HepG2 (cell line): ENCODE data around the gene KIF17. TPM values are rescaled to one million over a fixed set of nuclear protein-coding genes. Genes with fewer than 3 reads are reported as not detected.

ENCODE experiments used
- BCLAF1 ChIP-seq: fragments of 450-650 bp; IDR thresholded peaks from 2 replicates; pipeline ENCODE4 v1.6.1; 2017; ENCODE audit warnings: mild to moderate bottlenecking
- CBX1 ChIP-seq: IDR thresholded peaks from one replicate; pipeline ENCODE4 v1.6.1; 2016; ENCODE audit warnings: antibody characterized with exemption, low read depth
- CENPT ChIP-seq: sonication (generic); formaldehyde crosslinking; IDR thresholded peaks from 2 replicates; pipeline ENCODE4 v1.8.0; 2022; ENCODE audit warnings: low read depth, mild to moderate bottlenecking, moderate library complexity, missing genetic modification reagents
- E2F5 ChIP-seq: sonication (generic); formaldehyde crosslinking; conservative IDR thresholded peaks from 2 replicates; pipeline ENCODE4 v1.4.0; 2020; ENCODE audit warnings: missing genetic modification reagents
- ESRRA ChIP-seq: sonication (generic); formaldehyde crosslinking; IDR thresholded peaks from 2 replicates; pipeline ENCODE4 v1.5.1; 2020; ENCODE audit warnings: mild to moderate bottlenecking, low read depth, missing genetic modification reagents
- FOSL2 ChIP-seq: sonication (generic); formaldehyde crosslinking; IDR thresholded peaks from 2 replicates; pipeline ENCODE4 v1.4.0; 2020; ENCODE audit warnings: missing genetic modification reagents
- GLMP ChIP-seq: sonication (generic); formaldehyde crosslinking; IDR thresholded peaks from 2 replicates; pipeline ENCODE4 v1.9.0; 2021; ENCODE audit warnings: missing genetic modification reagents, mild to moderate bottlenecking, borderline replicate concordance
- GTF2F1 ChIP-seq: fragments of 150-350 bp; IDR thresholded peaks from 2 replicates; pipeline ENCODE4 v1.6.1; 2014; ENCODE audit warnings: low read length
- GZF1 ChIP-seq: sonication (generic); formaldehyde crosslinking; IDR thresholded peaks from 2 replicates; pipeline ENCODE4 v1.5.1; 2020; ENCODE audit warnings: mild to moderate bottlenecking, missing genetic modification reagents
- KMT2B ChIP-seq: IDR thresholded peaks from 2 replicates; pipeline ENCODE4 v1.6.1; 2016; ENCODE audit warnings: missing genetic modification reagents, missing compliant biosample characterization
- RNF219 ChIP-seq: sonication (generic); formaldehyde crosslinking; IDR thresholded peaks from 2 replicates; pipeline ENCODE4 v1.5.0; 2020; ENCODE audit warnings: mild to moderate bottlenecking, missing genetic modification reagents
- RXRB ChIP-seq: IDR thresholded peaks from 2 replicates; pipeline ENCODE4 v1.6.1; 2016; ENCODE audit warnings: borderline replicate concordance, missing genetic modification reagents, missing compliant biosample characterization
- SRSF1 ChIP-seq: fragments of 200-400 bp; formaldehyde crosslinking; optimal IDR thresholded peaks from 2 replicates; pipeline ENCODE3; 2017; ENCODE audit warnings: mild to moderate bottlenecking, low read depth, low read length, moderate library complexity
- TOE1 ChIP-seq: sonication (generic); formaldehyde crosslinking; IDR thresholded peaks from 2 replicates; pipeline ENCODE4 v1.4.0; 2020; ENCODE audit warnings: mild to moderate bottlenecking, missing genetic modification reagents
- TRIM24 ChIP-seq: sonication (generic); formaldehyde crosslinking; IDR thresholded peaks from 2 replicates; pipeline ENCODE4 v1.8.0; 2022; ENCODE audit warnings: mild to moderate bottlenecking, missing genetic modification reagents
- XRCC5 ChIP-seq: fragments of 200-400 bp; formaldehyde crosslinking; optimal IDR thresholded peaks from 2 replicates; pipeline ENCODE3; 2017; ENCODE audit warnings: mild to moderate bottlenecking, low read length
- ZBTB34 ChIP-seq: sonication (generic); formaldehyde crosslinking; IDR thresholded peaks from 2 replicates; pipeline ENCODE4 v1.8.0; 2022; ENCODE audit warnings: mild to moderate bottlenecking, missing genetic modification reagents
- ZNF282 ChIP-seq: fragments of 450-650 bp; IDR thresholded peaks from 2 replicates; pipeline ENCODE4 v1.6.1; 2018; ENCODE audit not compliant: partially characterized antibody
- ZNF33A ChIP-seq: sonication (generic); formaldehyde crosslinking; IDR thresholded peaks from 2 replicates; pipeline ENCODE4 v1.5.1; 2020; ENCODE audit warnings: missing genetic modification reagents, mild to moderate bottlenecking, moderate library complexity, borderline replicate concordance
- ZNF570 ChIP-seq: sonication (generic); formaldehyde crosslinking; IDR thresholded peaks from 2 replicates; pipeline ENCODE4 v1.4.0; 2020; ENCODE audit warnings: mild to moderate bottlenecking, missing genetic modification reagents, borderline replicate concordance
- ZNF746 ChIP-seq: sonication (generic); formaldehyde crosslinking; IDR thresholded peaks from 2 replicates; pipeline ENCODE4 v1.8.0; 2022; ENCODE audit warnings: mild to moderate bottlenecking, missing genetic modification reagents
- ZNF850 ChIP-seq: sonication (generic); formaldehyde crosslinking; conservative IDR thresholded peaks from 2 replicates; pipeline ENCODE4 v1.9.0; 2021; ENCODE audit warnings: mild to moderate bottlenecking, missing genetic modification reagents
- polyA plus RNA-seq, 8 experiments: library from polyadenylated mRNA; depleted of rRNA in 3 of 8; stranded (reverse) in 7 of 8; unstranded in 1 of 8; fragments of >200 nt; fragmentation: Illumina TruSeq in 4 of 8; extraction: Trizol in 4 of 8; gene quantifications; 2 replicates each; pipeline versions ENCODE4 v1.2.1 to v1.2.3, GENCODE V29; 2011 to 2016; ENCODE audit warnings: low read depth in 4 of 8, missing spikeins in 1 of 8, mixed read lengths in 1 of 8; ENCODE audit not compliant: insufficient read depth in 1 of 8
- total RNA-seq, 5 experiments: library from RNA; depleted of rRNA; stranded (reverse); fragments of >200 nt; fragmentation: Illumina TruSeq; extraction: Trizol; gene quantifications; 2 replicates each; pipeline ENCODE4 v1.2.3, GENCODE V29; 2016; ENCODE audit warnings: low read depth in 1 of 5

The KIF17 gene
- total and polyA plus RNA-seq, 2 of the 13 experiments (the other 11 are each of a cell fraction or from before 2014, with no cell fraction given) = 0.24 to 0.44 TPM

GRCh38 chr1:20732588-20733359 lies 15.0 kb upstream of the KIF17 start, which contains the start of gene SH2D5 (continued):
- TF ChIP-seq GLMP (CRISPR knock-in tag) (no peak), ZNF282 (no peak), E2F5 (no peak), RNF219 (CRISPR knock-in tag) (no peak), SRSF1 (no peak), BCLAF1 (no peak), ESRRA (CRISPR knock-in tag) (no peak), ZNF570 (CRISPR knock-in tag) (no peak), TRIM24 (CRISPR knock-in tag) (no peak), GZF1 (peak; percentile 77; the same call in 1 of the 2 replicates), CENPT (CRISPR knock-in tag) (no peak), ZNF746 (CRISPR knock-in tag) (peak; percentile 29; the same call in 1 of the 2 replicates), TOE1 (CRISPR knock-in tag) (no peak), FOSL2 (CRISPR knock-in tag) (peak; percentile 97), GTF2F1 (no peak), CBX1 (no peak), XRCC5 (peak; percentile 7), ZBTB34 (no peak), ZNF850 (CRISPR knock-in tag) (no peak), RXRB (CRISPR knock-in tag) (peak; percentile 43; the same call in 1 of the 2 replicates), ZNF33A (CRISPR knock-in tag) (0 out of 2 replicates have a peak, but pooled peaks have one; percentile 68), KMT2B (CRISPR knock-in tag) (no peak)
